Heart left ventricle (tissue), 13 donors: ENCODE measurements around the gene ADGRL3.

Source experiments
- POLR2A ChIP-seq, 2 donors: fragments of 450-650 bp; IDR thresholded peaks; one replicate each; pipeline ENCODE4 v1.6.1; 2017; ENCODE audit warnings: antibody characterized with exemption in 2 of 2, mild to moderate bottlenecking in 2 of 2, moderate library complexity in 2 of 2
- TF ChIP-seq, protein P1 (sequence below), 12 donors: fragments of 200-600 bp; sonication (generic) in 4 of 12; IDR thresholded peaks; one replicate each; pipeline versions ENCODE4 v1.5.0 to v1.8.0; 2018 to 2022; ENCODE audit warnings: antibody characterized with exemption in 12 of 12, mild to moderate bottlenecking in 5 of 12
- donor health status: ischemic (EF 13 %, LVEDD 7.1; RV severe dilation, severe dysfunction).
- donor health status: DM: no; HTN: yes; CAD: no.
- donor health status: DM: no; HTN: no; CAD: no.
- donor health status: ischemic (EF 25% LVEDD 6.9; RV normal size, moderate dysfunction).
- donor health status: ischemic (EF 25% LVEDD 5.7; RV mildly dilated, moderate dysfunction).
- donor health status: ischemic (EF 35%, LVEDD 5.7; RV mildly dilated, moderate dysfunction).
- donor health status: nonischemic (EF 11% LVEDD 7.7; RV severe dilation, severe dysfunction).
- donor health status: DM: yes; HTN: yes; CAD: no.
- donor health status: PGD.
- donor health status: ischemic (EF 29% LVEDD 5.4; RV normal size, mild dysfunction).
- donor health status: nonischemic (EF 23%, LVEDD 6.1; RV moderate dilation, normal function).

GRCh38 chr4:61395754-61396153 is 195.6 kb downstream of the ADGRL3 start:
- TF ChIP-seq, protein P1, sequence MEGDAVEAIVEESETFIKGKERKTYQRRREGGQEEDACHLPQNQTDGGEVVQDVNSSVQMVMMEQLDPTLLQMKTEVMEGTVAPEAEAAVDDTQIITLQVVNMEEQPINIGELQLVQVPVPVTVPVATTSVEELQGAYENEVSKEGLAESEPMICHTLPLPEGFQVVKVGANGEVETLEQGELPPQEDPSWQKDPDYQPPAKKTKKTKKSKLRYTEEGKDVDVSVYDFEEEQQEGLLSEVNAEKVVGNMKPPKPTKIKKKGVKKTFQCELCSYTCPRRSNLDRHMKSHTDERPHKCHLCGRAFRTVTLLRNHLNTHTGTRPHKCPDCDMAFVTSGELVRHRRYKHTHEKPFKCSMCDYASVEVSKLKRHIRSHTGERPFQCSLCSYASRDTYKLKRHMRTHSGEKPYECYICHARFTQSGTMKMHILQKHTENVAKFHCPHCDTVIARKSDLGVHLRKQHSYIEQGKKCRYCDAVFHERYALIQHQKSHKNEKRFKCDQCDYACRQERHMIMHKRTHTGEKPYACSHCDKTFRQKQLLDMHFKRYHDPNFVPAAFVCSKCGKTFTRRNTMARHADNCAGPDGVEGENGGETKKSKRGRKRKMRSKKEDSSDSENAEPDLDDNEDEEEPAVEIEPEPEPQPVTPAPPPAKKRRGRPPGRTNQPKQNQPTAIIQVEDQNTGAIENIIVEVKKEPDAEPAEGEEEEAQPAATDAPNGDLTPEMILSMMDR (IDR thresholded peaks at IDR 0.05) = no peak
- no peak for TF ChIP-seq POLR2A (IDR thresholded peaks at IDR 0.05)
